ENCODE measurements around the gene PLD2. TPM values are rescaled to one million over a fixed set of nuclear protein-coding genes. Genes with fewer than 3 reads are reported as not detected.
"Not testable (repeated sequence)": the region's sequence is repeated elsewhere in the genome, so short reads cannot be mapped to it uniquely, and the experiment has no call there.

PLD2 gene
- total RNA-seq, 4 donors from 2014 or later = 10.2 to 21.3 (median 15.7) TPM

- no peak for ATAC-seq
- no peaks in the 10 kb centered on the region for H3K9me3 ChIP-seq
- peaks cover 0 to 3% of the 10 kb centered on the region in 2 donors for H3K36me3 ChIP-seq
- WGBS, 2 donors (ENCODE audit: low coverage in 1 of 2) = 93 to 97% methylated on average over 3 to 5 of the region's 5 CpGs
- H3K4me1 ChIP-seq = peaks cover 0 to 41% (median 13%) of the 10 kb centered on the region in 3 donors
- H3K4me3 ChIP-seq = no peak overlapping the region
- no peaks in the 10 kb centered on the region for H3K27me3 ChIP-seq
- TF ChIP-seq, protein P1, sequence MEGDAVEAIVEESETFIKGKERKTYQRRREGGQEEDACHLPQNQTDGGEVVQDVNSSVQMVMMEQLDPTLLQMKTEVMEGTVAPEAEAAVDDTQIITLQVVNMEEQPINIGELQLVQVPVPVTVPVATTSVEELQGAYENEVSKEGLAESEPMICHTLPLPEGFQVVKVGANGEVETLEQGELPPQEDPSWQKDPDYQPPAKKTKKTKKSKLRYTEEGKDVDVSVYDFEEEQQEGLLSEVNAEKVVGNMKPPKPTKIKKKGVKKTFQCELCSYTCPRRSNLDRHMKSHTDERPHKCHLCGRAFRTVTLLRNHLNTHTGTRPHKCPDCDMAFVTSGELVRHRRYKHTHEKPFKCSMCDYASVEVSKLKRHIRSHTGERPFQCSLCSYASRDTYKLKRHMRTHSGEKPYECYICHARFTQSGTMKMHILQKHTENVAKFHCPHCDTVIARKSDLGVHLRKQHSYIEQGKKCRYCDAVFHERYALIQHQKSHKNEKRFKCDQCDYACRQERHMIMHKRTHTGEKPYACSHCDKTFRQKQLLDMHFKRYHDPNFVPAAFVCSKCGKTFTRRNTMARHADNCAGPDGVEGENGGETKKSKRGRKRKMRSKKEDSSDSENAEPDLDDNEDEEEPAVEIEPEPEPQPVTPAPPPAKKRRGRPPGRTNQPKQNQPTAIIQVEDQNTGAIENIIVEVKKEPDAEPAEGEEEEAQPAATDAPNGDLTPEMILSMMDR (IDR thresholded peaks at IDR 0.05) = no peak
- TF ChIP-seq POLR2AphosphoS5 (IDR thresholded peaks at IDR 0.05) (no peak), POLR2A (IDR thresholded peaks at IDR 0.05) (no peak), EP300 (IDR thresholded peaks at IDR 0.05) (no peak)
- H3K27ac ChIP-seq = no peak overlapping the region
Measured at GRCh38 chr17:4854111-4854681, 47.2 kb downstream of the PLD2 start.

DNA sequence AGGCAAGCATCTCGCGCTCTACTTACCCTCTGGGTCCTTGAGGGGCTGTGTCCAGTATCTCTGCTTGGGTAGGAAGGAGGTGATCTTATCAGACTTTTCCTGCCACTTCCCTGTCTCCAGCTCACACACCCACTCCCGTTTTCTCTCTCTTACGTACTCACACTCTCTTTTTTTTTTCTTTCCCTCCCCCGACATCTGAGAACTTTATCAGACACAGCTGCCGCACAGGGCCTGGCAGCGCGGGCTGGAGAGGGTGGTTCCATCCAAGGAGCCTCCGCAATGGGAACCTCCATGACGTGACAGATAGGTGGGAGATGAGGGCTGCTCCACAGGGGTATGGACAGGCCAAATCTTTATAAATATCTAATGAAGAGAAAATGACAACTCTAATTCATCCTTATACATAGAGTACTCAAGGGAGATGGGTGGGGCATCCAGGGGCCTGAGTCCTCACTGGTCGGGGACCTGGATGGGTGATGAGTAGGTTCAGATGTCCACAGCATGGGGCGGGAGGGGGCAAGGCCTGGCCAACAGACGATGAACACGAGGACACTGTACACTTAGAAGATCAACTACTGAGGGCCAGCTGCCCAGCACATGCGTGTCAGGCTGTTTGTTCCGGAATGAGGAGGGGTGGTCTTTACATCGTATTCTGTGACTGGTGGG lies 49.5 kb downstream of the PLD2 start:
- peaks cover 0 to 44% (median 9%) of the 10 kb centered on the region in 3 donors for H3K4me1 ChIP-seq

GRCh38 chr17:4856937-4857314 lies 50.0 kb downstream of the PLD2 start:
- ATAC-seq = no peak
- Histone ChIP-seq H3K9me3 (no peaks in the 10 kb centered on the region), H3K27me3 (no peaks in the 10 kb centered on the region), H3K4me1 (peaks cover 0 to 44% (median 9%) of the 10 kb centered on the region in 3 donors), H3K27ac (peak overlapping the region in 1 of 4 donors; percentile 12), H3K4me3 (no peak overlapping the region), H3K36me3 (peaks cover 0 to 18% of the 10 kb centered on the region in 2 donors)
- TF ChIP-seq EP300 (IDR thresholded peaks at IDR 0.05) = no peak
- TF ChIP-seq POLR2A (IDR thresholded peaks at IDR 0.05) = no peak
- TF ChIP-seq, protein P1 (IDR thresholded peaks at IDR 0.05) = no peak
- no peak for TF ChIP-seq POLR2AphosphoS5 (IDR thresholded peaks at IDR 0.05)
- WGBS, 2 donors (ENCODE audit: low coverage in 1 of 2) = 80 to 91% methylated on average over 2 to 4 of the region's 7 CpGs

More for the DNA sequence above, 49.5 kb downstream of the PLD2 start:
- no peaks in the 10 kb centered on the region for H3K9me3 ChIP-seq
- peak overlapping the region in 1 of 4 donors; percentile 12 for H3K27ac ChIP-seq
- H3K36me3 ChIP-seq = peaks cover 0 to 18% of the 10 kb centered on the region in 2 donors
- no peak overlapping the region for H3K4me3 ChIP-seq
- TF ChIP-seq POLR2A (IDR thresholded peaks at IDR 0.05) (no peak), POLR2AphosphoS5 (IDR thresholded peaks at IDR 0.05) (no peak), EP300 (IDR thresholded peaks at IDR 0.05) (no peak)
- TF ChIP-seq, protein P1 (IDR thresholded peaks at IDR 0.05) = no peak
- no peak for ATAC-seq
- 81 to 88% methylated on average over 13 to 15 of the region's 17 CpGs for WGBS, 2 donors (ENCODE audit: low coverage in 1 of 2)
- H3K27me3 ChIP-seq = no peaks in the 10 kb centered on the region

GRCh38 chr17:4857347-4857746 lies 50.4 kb downstream of the PLD2 start:
- H3K27me3 ChIP-seq, H3K4me3 ChIP-seq, H3K9me3 ChIP-seq, ATAC-seq: not testable (repeated sequence)
- peak overlapping the region in 3 of 4 donors; percentile 49 to 67 (median 64) for H3K27ac ChIP-seq
- 69 to 86% methylated on average over 3 to 6 of the region's 7 CpGs for WGBS, 2 donors (ENCODE audit: low coverage in 1 of 2)
- peaks cover 0 to 40% (median 9%) of the 10 kb centered on the region in 3 donors for H3K4me1 ChIP-seq
- peaks cover 0 to 18% of the 10 kb centered on the region in 2 donors for H3K36me3 ChIP-seq

- no peaks in the 10 kb centered on the region for H3K9me3 ChIP-seq
- peaks cover 0 to 18% of the 10 kb centered on the region in 2 donors for H3K36me3 ChIP-seq
- peak; percentile 53 for ATAC-seq
- H3K27me3 ChIP-seq = no peaks in the 10 kb centered on the region
- 61 to 66% methylated on average over 4 to 7 of the region's 7 CpGs for WGBS, 2 donors (ENCODE audit: low coverage in 1 of 2)
- no peak overlapping the region for H3K4me3 ChIP-seq
- H3K4me1 ChIP-seq = peaks cover 0 to 38% (median 9%) of the 10 kb centered on the region in 3 donors
- no peak for TF ChIP-seq POLR2AphosphoS5 (IDR thresholded peaks at IDR 0.05)
- no peak for TF ChIP-seq POLR2A (IDR thresholded peaks at IDR 0.05)
- TF ChIP-seq EP300 (IDR thresholded peaks at IDR 0.05) = no peak
- TF ChIP-seq, protein P1 (IDR thresholded peaks at IDR 0.05) = no peak
- peak overlapping the region in 3 of 4 donors; percentile 49 to 67 (median 64) for H3K27ac ChIP-seq
Measured at GRCh38 chr17:4858068-4858881, 51.3 kb downstream of the PLD2 start.

All from gastroesophageal sphincter (tissue), 4 donors.